ENCODE results near the gene PELI3.

GRCh38 chr11:66505276-66505816, 38.6 kb downstream of the PELI3 start:
- no peak for TF ChIP-seq CTCF (IDR thresholded peaks at IDR 0.05)
- no peak for TF ChIP-seq POLR2A (IDR thresholded peaks at IDR 0.05)
- no peak for TF ChIP-seq EP300 (IDR thresholded peaks at IDR 0.05)
